K562 (cell line): ENCODE measurements around the gene ZNF514. TPM values are rescaled to one million over a fixed set of nuclear protein-coding genes. Genes with fewer than 3 reads are reported as not detected.

ENCODE experiments used
- ATAC-seq: fragments of 200-7000 bp; cut with Tn5 transposase; 3 replicates; pipeline ENCODE4 v1.9.1; 2020; ENCODE audit warnings: moderate library complexity
- BruUV-seq: library from RNA; stranded (reverse); fragments of 400-500 nt; replicated peaks from 2 replicates; lab custom pipeline; 2021; lab: Mats Ljungman, UMichigan
- CTCF ChIA-PET: fragments of 300-600 bp; formaldehyde crosslinking; extraction: SDS; loops from one replicate; lab custom pipeline; 2021; ENCODE audit warnings: low intra/inter-chr PET ratio; lab: Yijun Ruan, JAX
- POLR2A ChIA-PET: fragments of 300-600, 350-650 bp; sonication (Branson Sonifier 250); formaldehyde crosslinking; extraction: SDS; loops from one replicate; lab custom pipeline; 2021; ENCODE audit warnings: antibody characterized with exemption, inconsistent platforms; lab: Yijun Ruan, JAX
- DNase-seq, 4 experiments: peaks; one replicate each; pipeline versions ENCODE4 v3.0.0 to v3.0.0-alpha.2; 2011 to 2018; ENCODE audit warnings: low spot score in 3 of 4, mixed read lengths in 3 of 4; ENCODE audit errors: extremely low read depth in 1 of 4
- FAIRE-seq: peaks from 2 replicates; lab custom pipeline; 2011; peaks lifted over from hg19 to GRCh38; lab: Jason Lieb, UNC
- H2AFZ ChIP-seq: 2 replicates; pipeline ENCODE4 v1.6.0; 2011; ENCODE audit warnings: low read depth, low read length, control low read depth, inconsistent platforms
- H3K27ac ChIP-seq: fragments of 200-600 bp; 3 replicates; pipeline ENCODE4 v1.8.0; 2011; ENCODE audit warnings: low read depth, mild to moderate bottlenecking, control low read depth, inconsistent platforms, low read length, moderate library complexity, mixed read lengths; ENCODE audit errors: extremely low read depth
- H3K27me3 ChIP-seq, 2 experiments: fragments of 300-600 bp in 1 of 2; 2 replicates in 1 of 2; 3 replicates in 1 of 2; pipeline versions ENCODE4 v1.6.0 to v1.8.0; 2011; ENCODE audit warnings: inconsistent platforms in 2 of 2, low read length in 2 of 2, mild to moderate bottlenecking in 1 of 2, mixed read lengths in 1 of 2, moderate library complexity in 1 of 2; ENCODE audit not compliant: control insufficient read depth in 2 of 2, insufficient read depth in 2 of 2
- H3K36me3 ChIP-seq: fragments of 300-600 bp; 3 replicates; pipeline ENCODE4 v1.8.0; 2011; ENCODE audit warnings: mild to moderate bottlenecking, low read length, inconsistent platforms; ENCODE audit not compliant: control insufficient read depth, insufficient read depth
- H3K4me1 ChIP-seq, 2 experiments: fragments of 200-600 bp in 1 of 2; replicated peaks in 1 of 2; 2 replicates in 1 of 2; 3 replicates in 1 of 2; pipeline versions ENCODE4 v1.5.1 to v1.8.0; 2011; ENCODE audit warnings: inconsistent platforms in 2 of 2, low read length in 2 of 2, mild to moderate bottlenecking in 1 of 2, mixed read lengths in 1 of 2, moderate library complexity in 1 of 2; ENCODE audit not compliant: control insufficient read depth in 2 of 2, insufficient read depth in 2 of 2
- H3K4me2 ChIP-seq: 2 replicates; pipeline ENCODE4 v1.6.1; 2011; ENCODE audit warnings: low read length, control low read depth, inconsistent platforms, mixed read lengths; ENCODE audit not compliant: insufficient read depth
- H3K4me3 ChIP-seq: fragments of 200-600 bp; sonication (generic), shearing (Covaris generic); 2 replicates; pipeline ENCODE4 v1.5.1; 2016; ENCODE audit warnings: control low read depth, inconsistent platforms
- H3K79me2 ChIP-seq: fragments of 200-600 bp; 3 replicates; pipeline ENCODE4 v1.8.0; 2011; ENCODE audit warnings: low read length, inconsistent platforms; ENCODE audit not compliant: control insufficient read depth, insufficient read depth
- H3K9ac ChIP-seq, 2 experiments: 2 replicates each; pipeline versions ENCODE4 v1.6.0 to v1.6.1; 2011; ENCODE audit warnings: low read depth in 2 of 2, low read length in 2 of 2, control low read depth in 1 of 2, inconsistent platforms in 1 of 2, mild to moderate bottlenecking in 1 of 2, mixed read lengths in 1 of 2; ENCODE audit not compliant: insufficient read depth in 1 of 2
- H3K9me1 ChIP-seq: one replicate; pipeline ENCODE4 v1.6.0; 2011; ENCODE audit warnings: inconsistent platforms, mild to moderate bottlenecking, low read length, moderate library complexity; ENCODE audit not compliant: control insufficient read depth, insufficient read depth
- H3K9me3 ChIP-seq: replicated peaks from 2 replicates; pipeline ENCODE4 v1.5.1; 2011; ENCODE audit warnings: low read depth, low read length, inconsistent platforms; ENCODE audit not compliant: control insufficient read depth, insufficient read depth
- H4K20me1 ChIP-seq: replicated peaks from 2 replicates; pipeline ENCODE4 v1.6.1; 2011; ENCODE audit warnings: low read length, inconsistent platforms, mixed read lengths; ENCODE audit not compliant: control insufficient read depth, insufficient read depth
- BHLHE40 ChIP-seq: IDR thresholded peaks from 2 replicates; pipeline ENCODE4 v1.6.1; 2011; ENCODE audit warnings: low read length, improper control_type of control experiment
- BRD4 ChIP-seq: fragments of 200-600 bp; sonication (generic); IDR thresholded peaks from 2 replicates; pipeline ENCODE4 v1.6.1; 2017; ENCODE audit warnings: inconsistent platforms
- FOXA1 ChIP-seq: fragments of 450-650 bp; IDR thresholded peaks from 2 replicates; pipeline ENCODE4 v1.6.1; 2016; ENCODE audit warnings: mild to moderate bottlenecking, borderline replicate concordance
- KAT2B ChIP-seq: IDR thresholded peaks from one replicate; pipeline ENCODE4 v1.6.1; 2012; ENCODE audit warnings: low read depth, mild to moderate bottlenecking, control low read depth, inconsistent platforms, low read length, moderate library complexity
- SPI1 ChIP-seq: IDR thresholded peaks from 2 replicates; pipeline ENCODE4 v1.6.1; 2011; ENCODE audit warnings: low read depth, low read length, control low read depth, borderline replicate concordance
- ZNF224 ChIP-seq: sonication (generic); formaldehyde crosslinking; IDR thresholded peaks from 2 replicates; pipeline ENCODE4 v1.8.0; 2022; ENCODE audit warnings: mild to moderate bottlenecking, missing genetic modification reagents
- ZNF3 ChIP-seq: fragments of 250-450 bp; sonication (Bioruptor Pico); IDR thresholded peaks from 2 replicates; pipeline ENCODE4 v1.5.0; 2021; ENCODE audit warnings: mild to moderate bottlenecking, moderate library complexity
- ZNF41 ChIP-seq: fragments of 250-450 bp; sonication (Bioruptor Pico); conservative IDR thresholded peaks from 2 replicates; pipeline ENCODE4 v1.4.0; 2020; ENCODE audit warnings: mild to moderate bottlenecking
- WGBS: fragments of 100-300 bp; shearing (Covaris generic); methylation state at CpG from one replicate; pipeline ENCODE4 v1.1.6; 2016; ENCODE audit warnings: low coverage, mixed read lengths; ENCODE audit not compliant: insufficient coverage; ENCODE audit errors: missing lambda C conversion rate; 5-methylcytosine and 5-hydroxymethylcytosine counted together
- in situ Hi-C: fragments of 300-500 bp; cut with MboI; formaldehyde crosslinking; loops from 4 replicates; pipeline ENCODE4 v1.15.0; 2018; ENCODE audit warnings: inconsistent platforms, mixed read lengths
- intact Hi-C: fragments of 100-400 bp; cut with micrococcal nuclease; formaldehyde crosslinking; loops from 2 replicates; pipeline ENCODE4 v1.14.2; 2022
- polyA plus RNA-seq, 8 experiments: library from polyadenylated mRNA; depleted of rRNA in 4 of 8; stranded (reverse) in 5 of 8; unstranded in 3 of 8; fragments of >200 nt; fragmentation: Nextera tagmentation in 2 of 8; fragmentation: Illumina TruSeq in 1 of 8; extraction: Ambion mirVana in 2 of 8; extraction: Trizol in 1 of 8; gene quantifications; 2 replicates each; pipeline versions ENCODE4 v1.2.1 to v1.2.3, GENCODE V29; 2011 to 2014; ENCODE audit warnings: inconsistent platforms in 1 of 8, missing spikeins in 1 of 8
- total RNA-seq, 7 experiments: library from RNA; depleted of rRNA in 6 of 7; stranded (reverse); fragments of >200 nt in 6 of 7; fragmentation: Illumina TruSeq in 2 of 7; extraction: Trizol in 2 of 7; gene quantifications; 2 replicates each; pipeline versions ENCODE4 v1.2.1 to v1.2.3, GENCODE V29; 2011 to 2021; ENCODE audit warnings: low replicate concordance in 1 of 7
- TF ChIP-seq, protein P1 (sequence below): sonication (generic); formaldehyde crosslinking; IDR thresholded peaks from 2 replicates; pipeline ENCODE4 v1.8.1; 2023; ENCODE audit warnings: mild to moderate bottlenecking, missing genetic modification reagents
- TF ChIP-seq, protein P2 (sequence below): sonication (generic); formaldehyde crosslinking; IDR thresholded peaks from 2 replicates; pipeline ENCODE4 v1.8.0; 2022; ENCODE audit warnings: mild to moderate bottlenecking, missing genetic modification reagents
- TF ChIP-seq, protein P3 (sequence below): fragments of 450-650 bp; IDR thresholded peaks from one replicate; pipeline ENCODE4 v1.6.1; 2018; ENCODE audit warnings: mild to moderate bottlenecking, moderate library complexity; ENCODE audit not compliant: partially characterized antibody

Gene ZNF514
- total and polyA plus RNA-seq, 9 of the 15 experiments (the other 6 are each of a cell fraction or from before 2014, with no cell fraction given) = 7.5 to 17.7 (median 11.4) TPM

DNA sequence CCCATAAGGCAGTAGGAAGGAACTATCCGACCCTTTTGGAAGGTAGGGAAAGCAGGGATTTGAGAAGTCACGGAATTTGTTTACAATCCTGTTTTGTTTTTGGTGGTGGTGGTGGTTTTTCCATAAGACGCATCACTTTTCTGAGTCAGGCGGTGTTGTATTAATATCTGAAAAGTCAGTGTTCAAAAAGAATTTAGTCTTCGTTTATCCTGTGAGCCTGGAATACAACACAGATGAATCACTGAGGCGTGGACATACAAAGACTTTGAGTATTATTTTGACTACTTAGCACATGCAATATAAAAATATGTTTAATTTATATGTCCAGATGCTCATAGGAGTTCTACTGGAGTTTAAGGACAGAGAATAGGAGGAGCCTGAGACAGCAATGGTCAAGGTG, 48.5 kb upstream of the ZNF514 start:
- intact Hi-C loops = loop anchor here (5.0 kb wide), 1 partner anchor 131 kb away; no protein-coding TSS in a partner anchor
- FAIRE-seq = no peak
- ATAC-seq = no peak

More for the DNA sequence above, 48.5 kb upstream of the ZNF514 start:
- TF ChIP-seq, protein P1, sequence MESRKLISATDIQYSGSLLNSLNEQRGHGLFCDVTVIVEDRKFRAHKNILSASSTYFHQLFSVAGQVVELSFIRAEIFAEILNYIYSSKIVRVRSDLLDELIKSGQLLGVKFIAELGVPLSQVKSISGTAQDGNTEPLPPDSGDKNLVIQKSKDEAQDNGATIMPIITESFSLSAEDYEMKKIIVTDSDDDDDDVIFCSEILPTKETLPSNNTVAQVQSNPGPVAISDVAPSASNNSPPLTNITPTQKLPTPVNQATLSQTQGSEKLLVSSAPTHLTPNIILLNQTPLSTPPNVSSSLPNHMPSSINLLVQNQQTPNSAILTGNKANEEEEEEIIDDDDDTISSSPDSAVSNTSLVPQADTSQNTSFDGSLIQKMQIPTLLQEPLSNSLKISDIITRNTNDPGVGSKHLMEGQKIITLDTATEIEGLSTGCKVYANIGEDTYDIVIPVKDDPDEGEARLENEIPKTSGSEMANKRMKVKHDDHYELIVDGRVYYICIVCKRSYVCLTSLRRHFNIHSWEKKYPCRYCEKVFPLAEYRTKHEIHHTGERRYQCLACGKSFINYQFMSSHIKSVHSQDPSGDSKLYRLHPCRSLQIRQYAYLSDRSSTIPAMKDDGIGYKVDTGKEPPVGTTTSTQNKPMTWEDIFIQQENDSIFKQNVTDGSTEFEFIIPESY (CRISPR knock-in tag) = no peak
- no peak for TF ChIP-seq ZNF41
- TF ChIP-seq KAT2B = no peak
- TF ChIP-seq BRD4 = no peak
- no peak for TF ChIP-seq SPI1
- TF ChIP-seq BHLHE40 = no peak
- TF ChIP-seq, protein P2, sequence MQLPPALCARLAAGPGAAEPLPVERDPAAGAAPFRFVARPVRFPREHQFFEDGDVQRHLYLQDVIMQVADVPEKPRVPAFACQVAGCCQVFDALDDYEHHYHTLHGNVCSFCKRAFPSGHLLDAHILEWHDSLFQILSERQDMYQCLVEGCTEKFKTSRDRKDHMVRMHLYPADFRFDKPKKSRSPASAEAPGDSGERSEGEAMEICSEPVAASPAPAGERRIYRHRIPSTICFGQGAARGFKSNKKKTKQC (CRISPR knock-in tag) = no peak
- no peak for TF ChIP-seq FOXA1
- TF ChIP-seq ZNF3 (CRISPR knock-in tag) = no peak
- TF ChIP-seq, protein P3, sequence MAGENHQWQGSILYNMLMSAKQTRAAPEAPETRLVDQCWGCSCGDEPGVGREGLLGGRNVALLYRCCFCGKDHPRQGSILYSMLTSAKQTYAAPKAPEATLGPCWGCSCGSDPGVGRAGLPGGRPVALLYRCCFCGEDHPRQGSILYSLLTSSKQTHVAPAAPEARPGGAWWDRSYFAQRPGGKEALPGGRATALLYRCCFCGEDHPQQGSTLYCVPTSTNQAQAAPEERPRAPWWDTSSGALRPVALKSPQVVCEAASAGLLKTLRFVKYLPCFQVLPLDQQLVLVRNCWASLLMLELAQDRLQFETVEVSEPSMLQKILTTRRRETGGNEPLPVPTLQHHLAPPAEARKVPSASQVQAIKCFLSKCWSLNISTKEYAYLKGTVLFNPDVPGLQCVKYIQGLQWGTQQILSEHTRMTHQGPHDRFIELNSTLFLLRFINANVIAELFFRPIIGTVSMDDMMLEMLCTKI = no peak
- TF ChIP-seq ZNF224 (CRISPR knock-in tag) = no peak
- WGBS = 30% methylated on average over 6 of the region's 6 CpGs
- Histone ChIP-seq H3K4me3 (no peak overlapping the region), H3K4me1 (peaks cover 0 to 10% of the 10 kb centered on the region in 2 experiments; a peak in 2 of 5 replicates), H3K27ac (no peak overlapping the region), H3K79me2 (no peaks in the 10 kb centered on the region), H3K4me2 (no peak overlapping the region), H2AFZ (no peak overlapping the region; the same call in 1 of the 2 replicates), H3K9me3 (no peaks in the 10 kb centered on the region), H3K36me3 (no peaks in the 10 kb centered on the region), H3K9me1 (no peaks in the 10 kb centered on the region), H3K27me3 (no peaks in the 10 kb centered on the region), H3K9ac (no peak overlapping the region), H4K20me1 (no peaks in the 10 kb centered on the region)
- no TSS peak for BruUV-seq
- CTCF ChIA-PET = no interaction called here
- in situ Hi-C loops = no loop called here
- no peak for DNase-seq
- POLR2A ChIA-PET = no interaction called here
